GM18873 (cell line): ENCODE measurements around the gene NCAN.
"Not testable (repeated sequence)": the region's sequence is repeated elsewhere in the genome, so short reads cannot be mapped to it uniquely, and the experiment has no call there.

Experiments
- ATAC-seq: cut with Tn5 transposase; IDR thresholded peaks from one replicate; pipeline ENCODE4 v1.9.1; 2021; ENCODE audit warnings: mild to moderate bottlenecking, moderate library complexity, moderate number of reproducible peaks; ENCODE audit not compliant: unreplicated experiment, low FRiP score

The NCAN gene

DNA sequence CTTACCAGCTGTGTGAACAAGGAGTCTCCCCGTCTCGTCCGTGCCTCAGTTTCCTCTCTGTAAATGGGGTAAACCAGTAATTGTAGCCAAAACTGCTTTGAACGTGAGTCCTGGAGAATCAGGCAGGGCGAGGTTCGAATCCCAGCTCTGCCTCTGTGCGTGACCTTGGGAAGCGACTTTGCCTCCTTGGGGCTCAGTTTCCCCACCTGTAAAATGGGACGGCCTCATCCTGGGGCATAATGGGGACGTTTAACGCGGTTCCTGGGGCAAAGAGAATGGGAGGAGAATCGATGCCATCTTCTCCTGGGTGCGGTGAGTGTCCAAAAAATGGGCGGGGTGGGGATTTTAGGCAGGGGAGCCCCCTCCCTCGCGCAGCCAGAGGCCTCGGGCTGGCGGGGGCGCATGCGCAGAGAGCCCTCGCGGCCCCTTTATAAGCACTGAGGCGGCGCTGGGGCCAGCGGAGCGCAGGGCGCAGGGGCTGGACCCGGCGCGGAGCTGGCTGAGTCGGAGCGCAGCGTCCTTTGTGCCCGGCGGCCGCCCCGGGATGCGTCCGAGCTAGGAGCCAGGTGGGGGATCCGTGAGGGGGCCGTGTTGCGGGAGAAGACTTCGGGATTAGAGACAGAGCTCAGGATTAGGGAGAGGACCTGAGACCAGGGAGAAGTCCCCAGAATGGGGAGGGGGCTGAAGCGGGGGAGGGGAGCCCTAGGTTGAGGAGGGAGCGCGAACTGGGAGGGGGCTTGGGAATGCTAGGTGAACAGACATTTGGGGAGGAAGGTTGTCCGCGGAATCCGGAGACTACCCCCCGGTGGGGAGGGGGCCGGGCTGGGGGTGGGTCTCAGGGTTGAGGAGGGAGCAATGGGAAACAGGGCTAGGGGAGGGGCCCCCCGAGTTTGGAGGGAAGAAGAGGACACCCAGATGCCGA lies at the start of gene NCAN:
Gene NCAN (plus strand): TSS at position 460 of the 922 bp plus-strand sequence. CDS start 4,996 bp downstream, outside the sequence.
- no peak for ATAC-seq

DNA sequence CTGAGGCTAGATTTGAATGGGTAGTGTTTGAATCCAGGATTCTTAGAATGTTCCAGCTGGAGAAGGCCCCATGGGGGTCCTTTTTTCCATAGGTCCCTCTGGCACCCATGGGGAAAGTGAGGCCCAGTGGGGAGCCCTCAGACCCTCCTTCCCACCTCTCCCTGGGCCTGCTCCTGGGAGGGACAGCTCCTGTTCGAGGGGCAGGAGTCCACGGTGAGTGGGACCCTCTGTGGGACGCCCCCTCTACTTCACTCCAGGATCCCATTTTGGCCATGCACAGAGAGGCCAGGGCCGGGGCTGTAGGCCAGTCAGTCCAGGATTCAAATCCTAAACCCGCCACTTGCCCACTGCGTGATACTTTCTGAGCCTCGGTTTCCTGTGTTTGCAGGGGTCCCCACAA lies 49.3 kb upstream of the NCAN start:
- no peak for ATAC-seq

DNA sequence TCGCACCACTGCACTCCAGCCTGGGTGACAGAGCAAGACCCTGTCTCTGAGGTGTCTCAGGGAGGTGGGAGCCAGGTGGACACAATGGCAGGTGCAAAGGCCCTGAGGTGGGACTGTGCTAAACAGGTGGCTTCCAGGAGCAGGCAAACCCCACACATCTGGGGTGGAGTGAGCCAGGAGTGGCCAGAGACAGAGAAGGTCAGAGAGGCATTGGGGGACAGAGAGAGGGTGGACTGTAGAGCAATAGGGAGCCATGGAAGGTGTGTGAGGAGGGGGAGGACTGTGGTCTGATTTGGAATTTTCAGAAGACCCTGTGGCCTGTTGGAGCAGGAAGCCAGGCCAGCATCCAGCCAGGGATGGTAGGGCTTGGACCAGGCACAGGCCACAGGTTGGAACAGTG lies 46.4 kb upstream of the NCAN start:
- ATAC-seq, result no peak

DNA sequence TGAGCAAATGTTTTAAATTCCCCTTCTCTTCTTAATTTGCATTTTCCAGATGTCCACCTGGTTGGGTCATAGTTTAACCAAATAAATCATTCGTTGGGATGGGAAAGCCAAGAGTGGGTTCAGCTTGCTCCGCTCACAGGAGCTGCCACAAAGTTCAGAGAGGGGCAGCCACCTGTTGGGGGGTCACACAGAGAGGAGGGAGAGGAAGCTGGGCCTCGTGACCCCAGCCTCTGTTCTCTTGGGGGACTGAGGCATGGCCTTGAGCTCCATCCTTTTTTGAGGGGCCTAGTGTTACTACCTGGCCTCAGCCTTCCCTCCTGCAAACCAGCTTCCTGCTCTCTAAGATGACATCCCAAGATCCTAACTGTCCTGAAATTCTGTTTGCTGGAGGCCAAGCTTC lies 44.1 kb upstream of the NCAN start:
- ATAC-seq, result no peak

DNA sequence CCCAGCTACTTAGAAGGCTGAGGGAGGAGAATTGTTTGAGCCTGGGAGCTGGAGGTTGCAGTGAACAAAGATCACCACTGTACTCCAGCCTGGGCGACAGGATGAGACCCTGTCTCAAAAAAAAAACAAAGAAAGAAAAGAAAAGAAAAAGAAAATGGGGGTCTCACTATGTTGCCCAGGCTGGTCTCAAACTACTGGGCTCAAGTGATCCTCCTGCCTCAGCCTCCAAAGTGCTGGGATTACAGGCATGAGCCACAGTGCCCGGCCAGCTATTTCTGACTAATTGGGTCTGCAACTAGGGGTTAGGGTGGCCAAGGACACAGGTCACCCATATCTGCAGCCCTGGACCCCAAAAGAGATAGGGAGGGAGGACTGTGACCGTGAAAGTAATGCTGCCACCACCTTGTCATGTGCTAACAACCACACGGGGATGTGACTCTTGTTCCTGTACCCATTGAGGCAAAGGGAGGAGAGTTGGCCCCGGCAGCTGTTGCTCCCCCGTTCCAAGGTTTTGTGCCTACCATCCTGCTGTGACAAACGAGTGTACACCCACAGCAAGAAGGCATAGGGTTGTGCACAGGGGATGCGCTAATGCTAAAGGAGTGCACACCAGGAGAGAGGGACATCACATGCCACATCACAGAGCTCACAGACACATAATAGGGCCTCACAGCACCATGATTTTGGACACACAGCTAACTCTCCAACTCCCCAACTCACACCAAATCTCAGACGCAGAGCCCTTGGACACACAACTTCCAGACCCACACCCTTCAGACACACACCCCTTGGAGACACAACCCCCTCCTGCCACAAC lies 42.3 kb upstream of the NCAN start:
- ATAC-seq, result no peak

DNA sequence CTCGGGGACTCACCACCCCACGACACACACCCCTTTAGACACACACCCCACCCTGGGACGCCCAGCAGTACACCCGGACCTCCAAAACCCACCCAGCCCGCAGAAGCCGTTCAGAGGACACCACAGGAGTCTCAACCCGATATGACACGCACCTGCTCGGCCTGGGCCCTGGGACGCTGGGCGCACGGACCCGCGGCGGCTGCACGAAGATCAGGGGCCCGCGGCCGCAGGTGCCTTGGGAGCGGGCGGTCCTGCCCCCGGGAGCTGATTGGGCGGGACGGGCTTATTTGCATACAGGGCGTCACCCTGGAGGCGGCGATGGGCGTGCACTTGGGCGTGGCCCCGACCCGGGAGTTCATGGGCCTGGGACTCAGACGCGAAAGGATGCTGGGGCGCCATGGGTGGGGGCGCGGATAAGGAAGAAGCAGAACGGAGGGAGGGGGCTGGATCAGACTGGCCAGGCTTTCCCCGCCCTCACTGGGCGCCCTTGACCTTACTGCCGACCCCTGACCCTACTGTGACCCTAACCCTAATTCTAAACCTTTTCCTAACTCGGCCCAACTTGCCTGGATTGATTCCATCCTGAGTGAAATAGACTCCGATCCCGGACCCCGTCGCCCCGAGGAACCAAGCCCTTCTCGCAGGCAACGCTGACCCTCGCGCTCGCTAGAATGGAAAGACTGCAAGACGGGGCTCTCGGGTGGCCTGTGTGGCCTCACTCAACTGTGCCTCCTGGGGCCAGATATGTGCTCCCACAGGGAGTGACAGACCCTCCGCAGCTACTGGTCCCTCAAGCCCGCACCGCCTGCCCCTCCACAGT lies 41.5 kb upstream of the NCAN start, which contains the start of gene MEF2B:
Gene MEF2B (minus strand): TSS at position 211 of the 820 bp plus-strand sequence. CDS start 19,528 bp downstream, outside the sequence.
- peak; percentile 59 for ATAC-seq

DNA sequence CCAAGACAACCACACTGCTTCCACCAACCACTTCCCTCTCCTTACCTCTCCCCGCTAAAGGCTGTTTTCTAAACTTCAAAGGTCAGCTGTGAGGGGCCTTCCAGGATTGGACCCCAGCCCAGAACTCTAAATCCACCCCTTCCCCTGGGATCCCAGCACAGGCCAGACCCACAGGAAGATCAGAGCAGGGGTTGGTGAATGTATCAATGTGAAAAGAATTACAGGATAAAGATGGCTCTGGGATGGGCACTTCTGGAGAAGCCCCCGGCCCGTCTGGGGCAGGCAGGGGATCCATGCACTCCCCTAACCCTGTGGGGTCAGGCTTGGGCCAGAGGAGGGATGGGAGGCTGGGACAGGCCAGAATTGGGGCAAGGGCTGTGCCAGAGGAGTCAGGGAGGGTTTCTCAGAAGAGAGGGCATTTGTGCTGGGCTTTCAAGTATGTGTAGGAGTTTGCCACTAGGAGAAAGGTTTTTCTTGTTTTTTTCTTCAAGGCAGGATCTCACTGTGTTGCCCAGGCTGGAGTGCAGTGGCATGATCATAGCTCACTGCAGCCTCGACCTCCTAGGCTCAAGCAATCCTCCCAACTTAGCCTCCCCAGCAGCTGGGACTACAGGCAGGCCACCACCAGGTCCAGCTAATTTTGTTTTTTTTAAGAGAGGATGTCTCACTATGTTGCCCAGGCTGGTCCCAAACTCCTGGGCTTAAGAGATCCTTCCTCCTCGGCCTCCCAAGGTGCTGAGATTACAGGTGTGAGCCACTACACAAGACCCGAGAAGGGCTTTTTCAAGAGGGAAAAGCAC lies 40.7 kb upstream of the NCAN start:
- no peak for ATAC-seq

DNA sequence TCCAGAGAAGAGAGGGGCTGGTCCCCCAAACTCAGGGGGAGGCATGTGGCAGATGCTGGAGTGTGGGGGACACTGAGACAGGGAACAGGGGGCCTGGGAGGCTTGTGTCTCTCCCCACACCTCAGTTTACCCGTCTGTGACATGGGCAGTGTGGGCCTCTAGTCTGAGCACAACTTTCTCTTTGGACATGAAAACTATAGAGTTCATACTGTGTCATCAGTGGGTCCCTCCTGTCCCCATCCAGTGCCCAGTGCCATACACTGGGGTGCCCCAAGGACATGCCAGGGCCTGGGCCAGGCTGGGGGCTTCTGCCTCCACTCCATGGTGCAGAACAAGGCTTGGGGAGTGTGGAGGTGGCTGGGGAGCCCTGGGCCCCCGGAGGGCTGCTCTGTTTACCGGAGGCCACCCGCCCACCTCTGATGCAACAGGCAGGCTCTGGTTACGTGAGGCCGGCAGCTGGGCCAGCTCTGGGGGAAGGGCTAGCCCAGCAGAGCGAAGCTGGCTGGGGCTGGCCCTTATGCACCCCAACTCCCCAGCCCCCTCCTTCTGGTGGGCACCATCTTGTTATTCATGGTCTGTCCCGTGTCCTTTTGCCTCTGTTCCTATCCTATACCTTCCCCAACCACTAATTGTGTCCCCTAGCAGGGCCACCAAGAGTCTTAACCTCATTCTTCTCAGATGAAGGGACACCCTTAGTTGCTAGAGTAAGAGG lies 39.8 kb upstream of the NCAN start:
- no peak for ATAC-seq

DNA sequence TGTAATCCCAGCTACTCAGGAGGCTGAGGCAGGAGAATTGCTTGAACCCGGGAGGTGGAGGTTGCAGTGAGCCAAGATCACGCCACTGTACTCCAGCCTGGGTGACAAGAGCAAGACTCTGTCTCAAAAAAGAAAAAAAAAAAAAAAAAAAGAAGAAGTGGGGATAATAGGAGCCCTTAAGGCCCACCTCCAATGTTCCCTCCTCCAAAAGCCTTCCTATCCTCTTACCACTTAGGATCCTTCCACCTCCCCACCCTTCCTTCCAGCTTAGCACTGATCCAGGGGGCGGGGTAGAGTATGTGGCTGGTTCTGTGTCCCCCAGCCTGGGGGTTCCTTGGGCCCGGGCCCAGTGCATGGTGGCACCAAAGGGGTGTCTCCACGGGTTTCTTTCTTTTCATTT lies 38.5 kb upstream of the NCAN start:
- ATAC-seq, result not testable (repeated sequence)

DNA sequence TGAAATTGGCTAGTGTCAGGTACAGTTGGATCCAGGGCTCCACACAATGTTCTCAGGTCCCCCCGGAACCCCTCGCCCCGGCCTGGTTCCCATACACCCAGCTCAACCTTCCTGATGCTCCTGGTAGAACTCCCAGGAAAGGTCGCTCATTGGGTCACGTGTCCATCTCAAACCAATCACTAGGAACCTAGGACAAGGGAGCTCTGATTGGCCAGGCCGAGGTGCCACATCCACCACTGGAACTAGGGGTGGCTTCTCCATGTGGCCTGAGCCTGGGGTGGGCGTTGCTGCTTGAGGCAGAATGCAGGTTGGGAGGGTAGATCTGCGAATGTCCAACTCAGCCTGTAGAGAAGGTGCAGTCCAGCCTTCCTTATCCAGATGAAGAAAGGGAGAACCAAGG lies 34.8 kb upstream of the NCAN start:
- ATAC-seq, result no peak

DNA sequence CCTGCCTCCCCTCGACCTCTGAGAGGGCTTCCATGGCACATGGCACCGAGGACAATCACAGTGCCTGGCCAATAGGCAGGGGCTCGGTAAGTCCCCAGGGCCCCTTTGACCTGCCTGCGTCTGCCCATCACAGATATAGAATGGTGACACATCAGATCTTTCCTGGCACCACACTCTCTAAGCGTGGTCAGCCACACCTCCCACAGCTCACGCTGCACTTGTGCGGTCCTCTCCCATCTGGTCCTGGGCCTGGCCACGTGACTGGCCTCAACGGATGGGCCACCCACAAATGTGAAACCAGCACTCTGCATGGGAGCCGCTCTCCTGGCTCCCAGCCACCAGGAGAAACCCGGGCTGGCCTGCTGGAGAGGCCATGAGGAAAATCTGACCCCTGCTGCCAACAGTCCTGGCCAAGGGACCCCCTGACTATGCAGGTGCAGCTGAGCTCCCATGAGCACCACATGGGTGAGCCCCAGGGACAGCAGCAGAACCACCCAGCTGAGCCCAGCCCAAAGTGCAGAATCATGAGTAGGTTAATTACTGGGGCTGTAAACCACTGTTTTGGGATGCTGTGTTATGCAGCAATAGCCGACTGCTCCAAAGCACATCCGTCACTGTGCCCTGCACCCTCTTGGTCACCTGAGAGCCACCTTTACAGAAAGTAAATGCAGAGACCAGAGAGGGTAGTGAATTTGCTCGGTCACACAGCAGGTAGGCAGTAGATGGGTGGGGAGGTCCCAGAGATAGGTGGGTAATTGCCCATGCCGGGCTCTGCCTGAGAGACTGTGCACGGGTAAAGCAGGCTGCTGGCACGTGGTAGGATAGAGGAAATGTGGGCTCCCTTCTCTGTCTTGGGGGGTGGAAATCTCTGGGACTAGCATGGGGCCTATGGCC lies 32.0 kb upstream of the NCAN start:
- ATAC-seq, result no peak

DNA sequence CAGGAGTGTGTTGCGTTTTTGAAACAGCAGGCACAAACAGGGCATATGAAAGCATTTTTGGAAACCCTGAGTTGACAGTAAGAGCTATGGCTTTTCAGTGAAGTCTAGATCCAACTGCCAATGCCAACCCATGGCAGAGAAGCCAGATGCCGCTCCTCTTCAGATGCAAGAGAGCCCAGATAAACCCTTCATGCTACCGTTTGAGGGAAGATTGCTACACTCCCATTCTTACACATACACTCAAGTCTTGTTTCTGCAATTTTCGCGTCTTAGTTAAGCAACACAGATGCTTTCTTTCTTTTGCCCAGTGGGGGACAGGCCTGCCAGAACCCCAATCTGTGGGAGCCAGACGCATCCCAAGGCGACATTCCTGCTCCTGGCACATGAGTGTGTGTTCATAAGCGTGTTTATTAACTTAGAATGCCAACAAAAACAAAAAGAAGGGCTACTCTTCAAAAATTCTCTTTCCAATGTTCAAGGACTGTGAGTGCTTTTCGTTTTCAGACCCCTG lies 30.2 kb upstream of the NCAN start:
- ATAC-seq, result no peak

DNA sequence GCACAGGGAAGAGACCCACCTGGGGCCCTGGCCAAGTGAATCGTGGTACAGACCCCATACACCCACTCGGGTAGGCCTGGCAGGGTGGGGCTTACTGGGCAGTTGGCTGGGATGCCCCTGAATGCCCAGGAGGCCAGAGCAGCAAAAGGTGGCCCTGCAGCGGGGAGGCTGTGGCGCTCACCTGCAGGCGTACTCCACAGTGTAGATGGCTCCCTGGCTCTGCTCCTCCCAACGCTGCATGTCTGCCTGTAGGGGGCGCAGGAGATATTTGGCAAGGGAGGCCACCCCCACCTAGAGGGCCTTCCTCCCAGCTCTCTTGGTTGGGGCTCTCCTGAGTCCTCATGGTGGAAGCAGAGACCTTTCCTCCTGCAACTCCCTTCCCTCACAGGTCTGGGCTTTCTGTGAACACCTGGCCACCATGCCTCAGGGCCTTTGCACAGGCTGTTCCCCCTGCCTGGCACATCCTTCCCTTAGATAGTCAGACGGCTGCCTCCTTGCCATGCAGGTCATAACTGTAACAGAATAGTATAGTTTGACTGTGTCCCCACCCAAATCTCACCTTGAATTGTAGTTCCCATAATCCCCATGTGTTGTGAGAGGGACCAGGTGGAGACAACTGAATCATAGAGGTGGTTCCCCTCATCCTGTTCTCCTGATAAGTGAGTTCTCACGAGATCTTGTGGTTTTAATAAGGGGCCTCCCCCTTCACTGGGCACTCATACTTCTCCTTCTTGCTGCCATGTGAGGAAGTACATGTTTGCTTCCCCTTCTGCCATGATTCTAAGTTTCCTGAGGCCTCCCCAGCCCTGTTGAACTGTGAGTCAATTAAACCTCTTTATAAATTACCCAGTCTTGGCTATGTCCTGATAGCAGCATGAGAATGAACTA lies 25.7 kb upstream of the NCAN start:
- no peak for ATAC-seq

DNA sequence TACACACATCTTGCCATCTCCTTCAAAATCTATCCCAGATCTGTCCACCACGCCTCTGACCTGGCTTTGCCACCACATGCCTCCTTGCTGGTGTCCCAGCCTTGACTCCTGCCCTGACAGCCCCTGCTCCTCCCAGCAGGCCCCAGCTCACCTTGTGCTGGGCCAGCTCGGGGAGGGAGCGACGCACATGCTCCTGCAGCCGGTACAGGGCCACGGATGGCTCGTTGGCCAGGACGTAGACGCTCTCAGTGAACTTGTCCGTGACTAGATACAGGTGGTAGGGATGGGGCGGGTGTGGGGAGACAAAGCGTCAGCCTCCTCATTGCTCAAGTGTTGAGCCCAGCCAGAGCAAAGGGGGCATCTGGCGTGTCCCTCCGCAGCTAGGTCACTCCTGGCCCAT lies 25.0 kb upstream of the NCAN start:
- no peak for ATAC-seq

DNA sequence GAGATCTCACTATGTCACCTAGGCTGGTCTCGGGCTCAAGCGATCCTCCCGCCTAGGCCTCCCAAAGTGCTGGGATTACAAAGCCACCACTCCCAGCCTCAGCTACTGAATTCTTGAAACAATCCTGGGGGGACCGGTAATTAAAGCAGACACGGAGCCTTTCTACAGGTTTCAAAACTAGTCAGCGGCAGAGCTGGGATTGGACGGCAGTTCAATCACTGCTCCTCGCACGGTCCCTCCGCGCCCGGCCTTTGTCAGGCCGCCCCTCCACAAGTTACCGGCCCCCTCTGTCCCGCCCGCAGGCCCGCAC lies 20.0 kb upstream of the NCAN start:
- no peak for ATAC-seq

DNA sequence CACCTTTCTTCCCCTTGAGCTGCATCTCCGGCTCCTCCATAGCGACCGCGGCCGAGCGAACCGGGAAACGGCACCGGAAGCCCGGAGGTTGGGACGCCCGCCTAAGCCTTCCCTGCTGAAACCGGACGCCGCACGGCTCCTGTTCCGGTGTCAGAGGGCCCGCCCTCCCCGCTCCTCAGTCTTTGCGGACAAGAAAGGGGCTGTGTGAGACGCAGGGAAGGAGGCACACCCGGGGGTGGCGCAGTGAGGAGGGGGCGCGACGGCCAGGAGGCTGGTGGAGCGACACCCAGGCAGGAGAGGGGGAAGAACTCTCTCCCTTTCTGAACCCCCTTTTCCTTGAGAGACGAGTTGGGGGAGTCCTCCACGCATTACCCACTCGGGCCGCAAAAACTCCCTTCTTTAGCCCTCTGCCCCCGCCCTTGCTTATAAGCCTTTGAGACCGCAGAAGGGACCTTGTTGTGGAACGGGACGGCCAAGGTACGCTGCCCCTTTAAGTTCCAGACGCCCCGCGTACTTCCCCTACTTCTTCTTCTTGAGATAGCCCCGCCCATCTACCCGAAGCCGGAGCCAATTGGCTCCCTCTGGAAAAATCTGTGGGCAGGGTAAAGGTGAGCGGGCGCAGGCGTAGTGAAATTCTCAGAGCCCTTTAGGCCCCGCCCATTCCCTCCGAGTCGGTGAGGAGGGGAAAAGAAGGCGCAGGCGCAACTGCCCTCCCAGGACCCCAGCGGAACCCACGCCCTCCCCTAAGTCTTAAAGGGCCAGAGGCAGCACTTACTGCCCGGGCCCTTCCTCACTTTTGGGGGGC lies 19.5 kb upstream of the NCAN start, which contains the start of the genes BORCS8 and RFXANK:
Gene BORCS8 (minus strand): TSS at position 75 of the 805 bp plus-strand sequence. CDS start 35 bp downstream, at position 40.
Gene RFXANK (plus strand): TSS at position 181 of the 805 bp plus-strand sequence. CDS start 1,689 bp downstream, outside the sequence.
- peak; percentile 76 for ATAC-seq
